Choroid plexus epithelial cell (primary cell): ENCODE measurements around the gene CCND1.

ENCODE experiments used
- DNase-seq: peaks from one replicate; pipeline ENCODE4 v3.0.0-alpha.2; 2010; ENCODE audit warnings: low read depth
- H3K4me3 ChIP-seq: 2 replicates; pipeline ENCODE4 v1.5.1; 2011; ENCODE audit warnings: low read depth, mild to moderate bottlenecking, control low read depth, low read length, moderate library complexity
- TF ChIP-seq, protein P1 (sequence below): conservative IDR thresholded peaks from 2 replicates; pipeline ENCODE4 v1.5.1; 2011; ENCODE audit warnings: low read depth, mild to moderate bottlenecking, control low read depth, inconsistent platforms, low read length, moderate library complexity

The CCND1 gene

DNA sequence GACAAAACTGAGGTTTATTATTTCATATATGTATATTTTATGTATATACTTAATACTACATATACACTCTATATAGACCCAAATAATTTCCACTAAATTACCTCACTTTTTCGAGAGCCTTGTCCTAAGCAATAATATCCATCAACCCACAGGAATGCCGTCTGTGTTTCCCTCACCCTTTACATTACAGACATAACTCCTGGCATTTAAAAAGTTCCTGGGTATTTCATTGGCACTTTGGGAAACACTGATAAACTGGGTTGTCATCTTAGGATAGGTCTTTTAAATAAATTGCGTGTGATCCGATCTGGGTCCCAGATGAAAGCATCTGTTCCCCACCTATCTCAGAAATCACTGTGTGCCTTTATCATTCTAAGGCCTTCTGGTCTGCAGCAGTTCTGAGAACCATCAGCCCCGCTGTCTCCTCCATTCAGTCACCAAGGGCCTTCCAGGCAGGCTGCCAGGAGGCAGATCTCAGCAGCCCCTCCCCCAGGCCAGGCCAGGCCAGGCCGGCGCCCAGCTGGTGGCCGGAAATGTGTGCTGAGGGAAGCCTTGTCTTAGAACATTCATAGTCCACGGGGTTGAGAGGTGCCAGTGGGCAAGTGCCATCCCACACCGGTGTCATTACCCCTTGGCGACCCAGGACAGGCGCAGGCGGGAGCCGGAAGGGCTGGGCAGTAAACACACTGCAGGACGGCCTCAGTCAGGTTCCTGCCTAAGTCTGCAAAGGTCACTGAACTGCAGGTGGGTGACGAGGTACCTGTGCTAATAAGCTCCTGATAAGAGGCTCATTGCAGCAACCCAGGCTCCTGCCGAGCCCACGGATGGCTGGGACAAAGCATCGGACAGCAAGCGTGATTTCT is 59.6 kb downstream of the CCND1 start:
- peak; percentile 77 for DNase-seq
- TF ChIP-seq, protein P1, sequence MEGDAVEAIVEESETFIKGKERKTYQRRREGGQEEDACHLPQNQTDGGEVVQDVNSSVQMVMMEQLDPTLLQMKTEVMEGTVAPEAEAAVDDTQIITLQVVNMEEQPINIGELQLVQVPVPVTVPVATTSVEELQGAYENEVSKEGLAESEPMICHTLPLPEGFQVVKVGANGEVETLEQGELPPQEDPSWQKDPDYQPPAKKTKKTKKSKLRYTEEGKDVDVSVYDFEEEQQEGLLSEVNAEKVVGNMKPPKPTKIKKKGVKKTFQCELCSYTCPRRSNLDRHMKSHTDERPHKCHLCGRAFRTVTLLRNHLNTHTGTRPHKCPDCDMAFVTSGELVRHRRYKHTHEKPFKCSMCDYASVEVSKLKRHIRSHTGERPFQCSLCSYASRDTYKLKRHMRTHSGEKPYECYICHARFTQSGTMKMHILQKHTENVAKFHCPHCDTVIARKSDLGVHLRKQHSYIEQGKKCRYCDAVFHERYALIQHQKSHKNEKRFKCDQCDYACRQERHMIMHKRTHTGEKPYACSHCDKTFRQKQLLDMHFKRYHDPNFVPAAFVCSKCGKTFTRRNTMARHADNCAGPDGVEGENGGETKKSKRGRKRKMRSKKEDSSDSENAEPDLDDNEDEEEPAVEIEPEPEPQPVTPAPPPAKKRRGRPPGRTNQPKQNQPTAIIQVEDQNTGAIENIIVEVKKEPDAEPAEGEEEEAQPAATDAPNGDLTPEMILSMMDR, result no peak
- no peak overlapping the region for H3K4me3 ChIP-seq

DNA sequence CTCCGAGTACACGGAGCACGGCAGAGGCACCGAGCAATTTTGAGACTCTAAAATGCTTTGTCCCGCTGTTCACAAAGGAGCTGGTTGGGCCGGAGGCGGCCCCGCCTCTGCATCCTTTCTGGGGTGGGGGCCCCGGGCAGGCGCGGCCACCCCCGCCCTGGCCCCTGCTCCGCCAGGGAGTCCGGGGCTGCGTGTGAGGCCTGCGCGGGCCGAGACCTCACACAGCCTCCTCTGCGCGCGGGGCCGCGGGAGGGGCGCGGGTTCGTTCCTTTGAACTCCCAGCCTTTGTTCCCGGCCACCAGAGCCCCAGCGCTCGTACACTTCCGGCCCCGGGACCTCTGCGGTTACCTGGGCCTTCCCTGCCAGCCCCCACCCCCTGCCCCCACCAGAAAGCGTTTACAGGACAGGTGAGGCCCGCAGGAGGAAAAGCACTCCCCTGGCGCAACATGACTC is 61.3 kb downstream of the CCND1 start:
- no peak overlapping the region for H3K4me3 ChIP-seq
- no peak for DNase-seq
- TF ChIP-seq, protein P1, result no peak

DNA sequence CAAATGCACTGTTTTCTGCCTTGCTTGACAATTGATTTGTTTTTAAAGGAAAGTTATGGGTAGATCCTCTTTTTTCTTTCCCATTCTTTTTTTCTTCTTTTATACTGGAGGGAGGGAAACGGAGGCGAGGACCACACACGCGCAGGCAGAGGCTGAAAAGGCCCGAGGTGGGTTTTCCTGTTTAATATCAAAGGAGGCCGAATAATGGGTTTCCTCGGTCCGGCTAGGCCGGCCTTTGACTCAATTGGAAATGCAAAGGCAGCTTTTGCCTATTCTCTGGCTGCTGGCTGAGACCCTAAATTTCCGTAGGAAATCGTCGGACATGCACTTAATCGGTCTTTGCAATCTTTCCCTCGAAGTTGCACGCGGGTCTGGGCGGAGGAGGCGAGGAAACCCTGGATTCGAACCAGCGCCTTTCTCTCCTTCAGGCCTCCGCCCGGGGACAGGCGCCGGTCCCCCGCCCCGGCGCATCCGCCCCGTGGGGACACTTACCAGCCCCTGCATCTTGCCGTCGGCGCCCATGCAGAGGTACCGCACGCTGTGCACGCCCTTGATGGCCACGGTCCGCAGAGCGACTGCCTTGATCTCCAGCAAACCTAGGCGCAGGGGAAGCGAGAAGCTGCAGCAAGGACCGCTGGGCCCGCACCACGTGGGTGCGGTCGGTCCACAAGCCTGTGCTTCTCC is 62.0 kb downstream of the CCND1 start:
- TF ChIP-seq, protein P1, result no peak
- DNase-seq, result no peak
- H3K4me3 ChIP-seq, result no peak overlapping the region

DNA sequence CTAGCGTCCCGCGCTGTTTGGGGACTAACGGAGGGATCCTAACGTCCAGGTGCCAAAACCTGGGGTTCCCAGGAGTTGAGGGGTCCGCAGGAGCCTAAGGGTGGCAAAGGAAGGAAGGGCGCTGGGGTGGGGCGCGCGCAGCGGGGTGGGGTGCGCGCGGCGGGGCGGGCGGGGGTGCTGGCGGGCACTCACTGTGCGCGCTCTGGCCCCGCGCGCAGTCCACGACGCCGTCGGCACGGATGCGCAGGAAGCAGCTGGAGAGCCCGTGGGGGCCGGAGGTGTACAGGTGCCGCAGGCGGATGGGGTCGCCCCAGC is 62.5 kb downstream of the CCND1 start:
- TF ChIP-seq, protein P1, result no peak

More for the DNA sequence above, 62.5 kb downstream of the CCND1 start:
- H3K4me3 ChIP-seq, result no peak overlapping the region
- DNase-seq, result no peak
